Stomach (tissue), 4 donors: ENCODE data around the gene IFIH1.

Experiments used
- EP300 ChIP-seq: sonication (generic); formaldehyde crosslinking; IDR thresholded peaks from one replicate; pipeline ENCODE4 v1.6.1; 2017; ENCODE audit warnings: antibody characterized with exemption
- POLR2A ChIP-seq, 4 donors: fragments of 450-650 bp; IDR thresholded peaks; one replicate each; pipeline ENCODE4 v1.6.1; 2016; ENCODE audit warnings: antibody characterized with exemption in 4 of 4, control low read depth in 2 of 4, mild to moderate bottlenecking in 1 of 4, moderate library complexity in 1 of 4
- TF ChIP-seq, protein P1 (sequence below), 7 experiments: fragments of 450-650 bp in 4 of 7; fragments of 200-600 bp in 3 of 7; sonication (generic) in 3 of 7; IDR thresholded peaks; one replicate each; pipeline ENCODE4 v1.5.1; 2016 to 2019; ENCODE audit warnings: antibody characterized with exemption in 7 of 7, control low read depth in 2 of 7, mild to moderate bottlenecking in 1 of 7

GRCh38 chr2:162301151-162301804 lies 17.2 kb downstream of the IFIH1 start:
- TF ChIP-seq, protein P1, sequence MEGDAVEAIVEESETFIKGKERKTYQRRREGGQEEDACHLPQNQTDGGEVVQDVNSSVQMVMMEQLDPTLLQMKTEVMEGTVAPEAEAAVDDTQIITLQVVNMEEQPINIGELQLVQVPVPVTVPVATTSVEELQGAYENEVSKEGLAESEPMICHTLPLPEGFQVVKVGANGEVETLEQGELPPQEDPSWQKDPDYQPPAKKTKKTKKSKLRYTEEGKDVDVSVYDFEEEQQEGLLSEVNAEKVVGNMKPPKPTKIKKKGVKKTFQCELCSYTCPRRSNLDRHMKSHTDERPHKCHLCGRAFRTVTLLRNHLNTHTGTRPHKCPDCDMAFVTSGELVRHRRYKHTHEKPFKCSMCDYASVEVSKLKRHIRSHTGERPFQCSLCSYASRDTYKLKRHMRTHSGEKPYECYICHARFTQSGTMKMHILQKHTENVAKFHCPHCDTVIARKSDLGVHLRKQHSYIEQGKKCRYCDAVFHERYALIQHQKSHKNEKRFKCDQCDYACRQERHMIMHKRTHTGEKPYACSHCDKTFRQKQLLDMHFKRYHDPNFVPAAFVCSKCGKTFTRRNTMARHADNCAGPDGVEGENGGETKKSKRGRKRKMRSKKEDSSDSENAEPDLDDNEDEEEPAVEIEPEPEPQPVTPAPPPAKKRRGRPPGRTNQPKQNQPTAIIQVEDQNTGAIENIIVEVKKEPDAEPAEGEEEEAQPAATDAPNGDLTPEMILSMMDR (IDR thresholded peaks at IDR 0.05), result peak in 5 of 7 experiments; percentile 35 to 93 (median 78)
- TF ChIP-seq POLR2A (IDR thresholded peaks at IDR 0.05), result no peak
- no peak for TF ChIP-seq EP300
